Measurements from ENCODE around the gene AASDHPPT. TPM values are rescaled to one million over a fixed set of nuclear protein-coding genes. Genes with fewer than 3 reads are reported as not detected.

The AASDHPPT gene
- total and polyA plus RNA-seq, 2 of the 4 experiments (the other 2 are of a cell fraction), result 22.0 to 56.3 TPM

DNA sequence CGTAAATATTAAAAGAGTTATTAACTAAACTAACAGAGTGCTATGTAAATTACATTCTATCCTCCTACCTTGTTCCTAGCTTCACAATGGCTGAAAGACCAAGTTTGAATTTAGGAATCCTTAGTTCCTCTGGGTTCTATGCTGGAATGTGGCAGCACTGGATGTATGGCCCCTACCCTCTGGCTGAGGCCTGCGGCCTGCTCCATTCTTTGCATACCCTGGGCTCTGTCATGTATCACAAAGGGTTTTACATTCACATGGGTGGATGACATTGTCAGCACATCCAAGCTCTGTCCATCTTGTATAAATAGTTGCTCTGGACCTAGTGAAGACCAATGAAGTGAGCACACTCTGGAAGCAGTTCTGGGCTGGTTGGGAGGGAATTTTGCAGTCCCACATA, 54.5 kb downstream of the AASDHPPT start:
- no peak overlapping the region for H3K14ac ChIP-seq (replicated peaks; ENCODE audit: low read depth, low read length)
- no peak for TF ChIP-seq MAFK (IDR thresholded peaks at IDR 0.05; ENCODE audit: low read depth, low read length)
- TF ChIP-seq RAD21 (IDR thresholded peaks at IDR 0.05; ENCODE audit: low read length), result no peak
- TF ChIP-seq MXI1 (IDR thresholded peaks at IDR 0.05; ENCODE audit: borderline replicate concordance, low read depth, low read length), result no peak
- TF ChIP-seq FOS (IDR thresholded peaks at IDR 0.05; ENCODE audit: low read depth, low read length), result no peak
- TF ChIP-seq RFX5 (IDR thresholded peaks at IDR 0.05; ENCODE audit: low read depth, low read length), result no peak
- no peak for TF ChIP-seq SMC3 (IDR thresholded peaks at IDR 0.05; ENCODE audit: low read depth, low read length)
- TF ChIP-seq, protein P1, sequence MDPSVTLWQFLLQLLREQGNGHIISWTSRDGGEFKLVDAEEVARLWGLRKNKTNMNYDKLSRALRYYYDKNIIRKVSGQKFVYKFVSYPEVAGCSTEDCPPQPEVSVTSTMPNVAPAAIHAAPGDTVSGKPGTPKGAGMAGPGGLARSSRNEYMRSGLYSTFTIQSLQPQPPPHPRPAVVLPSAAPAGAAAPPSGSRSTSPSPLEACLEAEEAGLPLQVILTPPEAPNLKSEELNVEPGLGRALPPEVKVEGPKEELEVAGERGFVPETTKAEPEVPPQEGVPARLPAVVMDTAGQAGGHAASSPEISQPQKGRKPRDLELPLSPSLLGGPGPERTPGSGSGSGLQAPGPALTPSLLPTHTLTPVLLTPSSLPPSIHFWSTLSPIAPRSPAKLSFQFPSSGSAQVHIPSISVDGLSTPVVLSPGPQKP (IDR thresholded peaks at IDR 0.05; ENCODE audit: borderline replicate concordance, low read depth, low read length), result no peak
- no peak for TF ChIP-seq CHD1 (IDR thresholded peaks at IDR 0.05; ENCODE audit: low read depth, low read length)
- TF ChIP-seq POLR2A (IDR thresholded peaks at IDR 0.05; ENCODE audit: low read depth, low read length), result no peak
- TF ChIP-seq RCOR1 (IDR thresholded peaks at IDR 0.05; ENCODE audit: insufficient replicate concordance, low read length), result no peak
- H3K4me3 ChIP-seq (ENCODE audit: insufficient read depth, low read depth, low read length), result no peak overlapping the region
- no peak overlapping the region for H3K23ac ChIP-seq (ENCODE audit: low read depth, low read length)
- no peak overlapping the region for H3K18ac ChIP-seq (ENCODE audit: low read depth, low read length)
- H2AFZ ChIP-seq (replicated peaks; ENCODE audit: low read length, poor library complexity), result no peak overlapping the region
- intact Hi-C loops (cut with micrococcal nuclease) (no loop called here), in situ Hi-C loops (cut with MboI; ENCODE audit: low sequenced_read_pairs) (no loop called here), dilution Hi-C loops (cut with HindIII; ENCODE audit: low sequenced_read_pairs, unreplicated experiment) (no loop called here)
- no peaks in the 10 kb centered on the region for H4K20me1 ChIP-seq (ENCODE audit: insufficient read depth, low read length)
- no peak overlapping the region for H4K5ac ChIP-seq (ENCODE audit: low read depth, low read length)
- H3K27ac ChIP-seq (ENCODE audit: insufficient read depth, low read length), result no peak overlapping the region
- BruUV-seq (replicated peaks), result no TSS peak
- no peak for ATAC-seq (ENCODE audit: low read depth)
- no peaks in the 10 kb centered on the region for H3K9me3 ChIP-seq (ENCODE audit: control insufficient read depth, insufficient read depth, low read length)
- H2AK5ac ChIP-seq (ENCODE audit: low read depth, low read length), result no peak overlapping the region
- H3K4ac ChIP-seq (ENCODE audit: low read depth, low read length), result no peak overlapping the region
- DNase-seq, result no peak
- no peak overlapping the region for H4K8ac ChIP-seq (ENCODE audit: low read depth in 2 of 2, low read length in 2 of 2)
- no peak overlapping the region for H3K9ac ChIP-seq (ENCODE audit: low read depth, low read length)
- no peaks in the 10 kb centered on the region for H3K79me1 ChIP-seq (ENCODE audit: low read depth in 1 of 2, low read length in 2 of 2)
- WGBS, 2 experiments (ENCODE audit: extremely low coverage in 2 of 2, insufficient read length in 1 of 2), result no CpG with 5 or more reads among the region's 2 CpGs
- POLR2A ChIA-PET (ENCODE audit: unreplicated experiment), result no interaction called here
- no peak overlapping the region for H2BK15ac ChIP-seq (ENCODE audit: low read depth, low read length)
- CTCF ChIA-PET, result interaction anchor here (0.6 kb wide), 1 partner anchor 1516 kb away, joined by 3 read pairs; no protein-coding TSS in a partner anchor
- no peak overlapping the region for H2AK9ac ChIP-seq (replicated peaks; ENCODE audit: low read depth, low read length, poor library complexity)
- no peak overlapping the region for H3K56ac ChIP-seq (ENCODE audit: extremely low read depth, insufficient read depth, low read length)
- H2BK5ac ChIP-seq (ENCODE audit: low read depth, low read length, poor library complexity, severe bottlenecking), result no peak overlapping the region
- H3K36me3 ChIP-seq (ENCODE audit: control insufficient read depth, insufficient read depth, low read length), result no peaks in the 10 kb centered on the region
- H3K9me1 ChIP-seq (ENCODE audit: insufficient read depth, low read length), result no peaks in the 10 kb centered on the region
- no peak overlapping the region for H2BK120ac ChIP-seq (ENCODE audit: low read depth, low read length)
- H3K4me1 ChIP-seq (ENCODE audit: control insufficient read depth, insufficient read depth, low read length), result no peaks in the 10 kb centered on the region
- no peak overlapping the region for H3K4me2 ChIP-seq (ENCODE audit: low read depth, low read length)
- no peak overlapping the region for H2BK20ac ChIP-seq (ENCODE audit: low read depth, low read length)
- peaks cover 1% of the 10 kb centered on the region; the same call in 1 of the 2 replicates for H3K27me3 ChIP-seq (ENCODE audit: control insufficient read depth, insufficient read depth, low read length)
- no peak overlapping the region for H4K91ac ChIP-seq (ENCODE audit: insufficient read depth, low read depth, low read length)
